AG04449 (cell line): Measurements from ENCODE around the gene ATXN1L.

ENCODE experiments used
- CTCF ChIA-PET: fragments of 350-600 bp; formaldehyde crosslinking; extraction: SDS; loops from one replicate; lab custom pipeline; 2021; ENCODE audit warnings: antibody characterized with exemption; lab: Yijun Ruan, JAX
- POLR2A ChIA-PET: fragments of 400-600, 350-600 bp; formaldehyde crosslinking; extraction: SDS; loops from one replicate; lab custom pipeline; 2020; ENCODE audit warnings: antibody characterized with exemption, inconsistent platforms; lab: Yijun Ruan, JAX
- DNase-seq: peaks from one replicate; pipeline ENCODE4 v3.0.0-alpha.2; 2010; ENCODE audit warnings: low read depth, low spot score
- H3K4me3 ChIP-seq: 2 replicates; pipeline ENCODE4 v1.5.1; 2011; ENCODE audit warnings: low read depth, mild to moderate bottlenecking, control low read depth, low read length
- TF ChIP-seq, protein P1 (sequence below): IDR thresholded peaks from one replicate; pipeline ENCODE4 v1.5.1; 2011; ENCODE audit warnings: mild to moderate bottlenecking, moderate library complexity, low read length, control low read depth, inconsistent platforms; ENCODE audit not compliant: insufficient read depth; ENCODE audit errors: missing control alignments

Gene ATXN1L

DNA sequence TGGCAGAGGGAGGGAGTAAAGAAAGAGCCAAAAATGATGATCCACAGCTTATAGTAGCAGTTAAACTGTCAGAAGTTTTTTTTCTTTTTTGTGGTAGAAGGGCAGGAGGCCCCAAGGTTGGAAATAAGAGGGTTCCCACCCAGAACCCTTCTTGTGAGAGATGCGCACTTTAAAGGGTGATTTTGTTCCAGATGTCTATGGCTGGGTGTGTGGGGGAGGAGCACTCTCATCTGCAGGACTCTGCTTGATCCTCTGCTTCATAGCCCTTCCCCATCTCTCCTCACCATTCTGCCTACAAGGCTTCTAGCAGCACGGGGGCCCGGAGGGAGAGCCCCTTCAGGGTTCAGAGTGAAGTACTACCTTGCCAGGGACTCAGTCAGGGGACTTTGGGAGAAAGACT, 6.4 kb downstream of the ATXN1L start:
- ChIA-PET POLR2A (no interaction called here), CTCF (interaction anchor here (25.4 kb wide), 1 partner anchor 30 kb away, joined by 295 read pairs; the partner anchor contains the start of gene ZNF821)
- DNase-seq, result no peak
- TF ChIP-seq, protein P1, sequence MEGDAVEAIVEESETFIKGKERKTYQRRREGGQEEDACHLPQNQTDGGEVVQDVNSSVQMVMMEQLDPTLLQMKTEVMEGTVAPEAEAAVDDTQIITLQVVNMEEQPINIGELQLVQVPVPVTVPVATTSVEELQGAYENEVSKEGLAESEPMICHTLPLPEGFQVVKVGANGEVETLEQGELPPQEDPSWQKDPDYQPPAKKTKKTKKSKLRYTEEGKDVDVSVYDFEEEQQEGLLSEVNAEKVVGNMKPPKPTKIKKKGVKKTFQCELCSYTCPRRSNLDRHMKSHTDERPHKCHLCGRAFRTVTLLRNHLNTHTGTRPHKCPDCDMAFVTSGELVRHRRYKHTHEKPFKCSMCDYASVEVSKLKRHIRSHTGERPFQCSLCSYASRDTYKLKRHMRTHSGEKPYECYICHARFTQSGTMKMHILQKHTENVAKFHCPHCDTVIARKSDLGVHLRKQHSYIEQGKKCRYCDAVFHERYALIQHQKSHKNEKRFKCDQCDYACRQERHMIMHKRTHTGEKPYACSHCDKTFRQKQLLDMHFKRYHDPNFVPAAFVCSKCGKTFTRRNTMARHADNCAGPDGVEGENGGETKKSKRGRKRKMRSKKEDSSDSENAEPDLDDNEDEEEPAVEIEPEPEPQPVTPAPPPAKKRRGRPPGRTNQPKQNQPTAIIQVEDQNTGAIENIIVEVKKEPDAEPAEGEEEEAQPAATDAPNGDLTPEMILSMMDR, result no peak
- H3K4me3 ChIP-seq, result no peak overlapping the region

DNA sequence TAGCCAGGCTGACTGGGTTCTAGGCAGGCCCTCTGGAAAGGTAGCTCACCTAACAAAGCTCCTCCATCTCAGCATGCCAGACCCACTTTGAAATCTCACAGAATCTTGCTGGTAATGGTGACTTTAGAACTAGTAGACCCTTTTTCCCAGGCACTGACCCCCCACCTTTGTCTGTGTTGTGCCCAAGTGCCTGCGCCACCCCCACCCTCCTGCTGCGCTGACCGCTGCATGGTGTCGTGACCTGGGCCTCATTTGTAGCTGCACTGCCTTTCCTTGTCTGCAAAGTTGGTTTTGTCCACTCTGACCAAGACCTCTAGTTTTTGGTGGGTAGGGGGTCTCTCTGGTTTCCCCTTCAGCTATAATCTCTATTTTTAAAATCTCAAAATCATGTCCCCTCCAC, 6.8 kb downstream of the ATXN1L start:
- POLR2A ChIA-PET, result no interaction called here
- no peak overlapping the region for H3K4me3 ChIP-seq
- TF ChIP-seq, protein P1, result no peak
- CTCF ChIA-PET, result interaction anchor here (25.4 kb wide), 1 partner anchor 29 kb away, joined by 295 read pairs; the partner anchor contains the start of gene ZNF821
- no peak for DNase-seq

DNA sequence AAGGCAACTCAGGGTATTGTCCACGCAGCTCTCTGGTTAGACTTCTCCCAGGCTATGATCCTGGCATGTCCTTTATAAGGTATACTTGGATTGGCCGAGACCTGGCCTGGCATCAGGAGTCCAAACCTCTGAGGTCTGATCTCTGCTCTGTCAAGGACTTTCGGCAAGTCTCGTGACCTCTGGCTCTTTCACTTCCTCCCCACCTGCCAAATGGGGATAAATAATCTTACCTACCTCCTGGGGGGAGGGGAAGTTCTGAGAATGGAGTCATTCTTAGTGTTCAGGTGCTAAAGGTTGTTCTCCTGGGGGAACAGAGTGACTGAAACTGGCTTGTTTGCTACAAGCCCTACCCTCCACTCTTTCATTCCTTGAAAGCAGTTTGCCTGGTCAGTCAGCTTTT, 7.6 kb downstream of the ATXN1L start:
- DNase-seq, result no peak
- ChIA-PET CTCF (interaction anchor here (1.1 to 25.4 kb wide), 2 partner anchors 13 to 28 kb away, joined by 3 to 295 read pairs; partner anchors contain the start of gene ZNF821), POLR2A (interaction anchor here (0.6 kb wide), 1 partner anchor 28 kb away, joined by 3 read pairs; no protein-coding TSS in a partner anchor)
- TF ChIP-seq, protein P1, result no peak
- H3K4me3 ChIP-seq, result no peak overlapping the region

DNA sequence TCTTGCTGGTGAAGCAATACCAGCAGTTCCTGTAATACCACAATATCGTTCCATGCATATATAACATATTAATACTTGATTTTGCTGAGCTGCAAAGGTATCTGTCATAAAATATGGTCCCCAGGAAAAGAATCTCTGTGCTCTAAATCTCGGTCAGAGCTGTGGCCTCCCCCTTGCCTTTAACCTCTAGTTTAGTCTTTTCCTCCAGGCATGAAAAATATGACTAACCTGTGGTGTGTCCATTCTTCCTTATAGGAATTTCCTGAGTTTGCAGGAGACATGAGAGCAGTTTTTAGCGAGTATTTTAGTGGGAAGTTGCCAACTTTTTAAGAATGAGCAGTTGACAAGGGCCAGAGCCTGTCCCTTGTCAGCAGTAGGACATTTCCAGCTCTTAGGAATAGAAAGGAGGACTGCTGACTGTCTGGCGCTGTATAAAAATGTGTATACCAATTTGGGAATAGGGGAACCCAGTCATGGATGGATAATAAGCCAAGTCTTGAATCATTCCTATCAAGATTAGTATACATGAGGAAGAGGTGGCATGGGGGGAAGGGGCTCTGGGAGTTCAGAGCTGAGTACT, 8.7 kb downstream of the ATXN1L start:
- no peak for DNase-seq
- TF ChIP-seq, protein P1, result no peak
- ChIA-PET POLR2A (no interaction called here), CTCF (interaction anchor here (0.6 to 25.4 kb wide), 4 partner anchors 12 to 1083 kb away, joined by 3 to 295 read pairs (median 3); partner anchors contain the start of gene ZNF821)
- no peak overlapping the region for H3K4me3 ChIP-seq

DNA sequence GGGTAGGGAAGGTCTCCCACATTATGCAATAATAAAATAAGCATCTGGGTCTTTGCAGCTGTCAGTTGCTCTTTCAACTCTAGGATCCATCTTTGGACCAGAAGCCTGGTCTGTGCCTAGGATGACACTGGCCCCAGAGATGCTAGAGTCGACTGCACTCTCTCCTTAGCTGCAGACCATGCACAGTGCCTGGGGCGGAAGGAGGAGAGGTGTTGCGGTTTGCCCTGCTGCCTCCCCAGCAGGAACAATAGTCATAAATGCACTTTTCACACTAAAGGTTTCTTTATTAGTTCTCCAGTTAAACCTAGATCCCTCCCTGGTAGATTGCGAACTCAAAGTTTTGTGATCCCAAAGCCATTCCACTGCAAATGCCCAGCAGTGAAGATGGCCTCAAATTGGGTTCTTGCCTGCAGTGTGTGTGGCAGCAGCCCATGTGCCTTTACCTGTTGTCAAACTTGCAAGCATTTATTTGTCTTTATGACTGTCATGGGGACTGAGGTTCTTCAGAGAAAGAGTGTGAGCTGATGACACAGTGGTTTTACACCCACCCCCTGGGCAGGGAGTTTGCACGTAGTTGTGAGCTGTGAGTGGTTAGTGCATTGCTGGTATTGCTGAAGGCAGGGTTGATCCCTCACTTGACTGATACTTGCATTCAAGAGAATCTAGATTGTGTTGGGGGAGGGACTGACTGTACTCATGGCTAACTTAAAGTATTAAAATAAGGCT, 10.3 kb downstream of the ATXN1L start:
- POLR2A ChIA-PET, result no interaction called here
- TF ChIP-seq, protein P1, result no peak
- CTCF ChIA-PET, result interaction anchor here (0.6 to 25.4 kb wide), 2 partner anchors 9 to 26 kb away, joined by 3 to 295 read pairs; partner anchors contain the start of gene ZNF821
- DNase-seq, result no peak
- H3K4me3 ChIP-seq, result no peak overlapping the region
